ENCODE data around the gene CORO1C.

- TF ChIP-seq CTCF (IDR thresholded peaks at IDR 0.05; ENCODE audit: insufficient read depth, low read depth, low read length) (no peak), EZH2 (IDR thresholded peaks at IDR 0.05; ENCODE audit: insufficient read depth, low read length) (no peak)
These were observed 135.3 kb downstream of the CORO1C start for GRCh38 chr12:108595711-108596647.

Data from astrocyte (in vitro differentiated cells and primary cell).